Measurements from ENCODE around the gene KLK2.

The KLK2 gene

DNA sequence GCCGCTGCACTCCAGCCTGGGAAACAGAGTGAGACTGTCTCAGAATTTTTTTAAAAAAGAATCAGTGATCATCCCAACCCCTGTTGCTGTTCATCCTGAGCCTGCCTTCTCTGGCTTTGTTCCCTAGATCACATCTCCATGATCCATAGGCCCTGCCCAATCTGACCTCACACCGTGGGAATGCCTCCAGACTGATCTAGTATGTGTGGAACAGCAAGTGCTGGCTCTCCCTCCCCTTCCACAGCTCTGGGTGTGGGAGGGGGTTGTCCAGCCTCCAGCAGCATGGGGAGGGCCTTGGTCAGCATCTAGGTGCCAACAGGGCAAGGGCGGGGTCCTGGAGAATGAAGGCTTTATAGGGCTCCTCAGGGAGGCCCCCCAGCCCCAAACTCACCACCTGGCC lies at the start of gene KLK2:
TSS of gene KLK2 (plus strand) at position 384 of the 400 bp plus-strand sequence. CDS start 35 bp downstream, outside the sequence.
- DNase-seq: no peak

DNA sequence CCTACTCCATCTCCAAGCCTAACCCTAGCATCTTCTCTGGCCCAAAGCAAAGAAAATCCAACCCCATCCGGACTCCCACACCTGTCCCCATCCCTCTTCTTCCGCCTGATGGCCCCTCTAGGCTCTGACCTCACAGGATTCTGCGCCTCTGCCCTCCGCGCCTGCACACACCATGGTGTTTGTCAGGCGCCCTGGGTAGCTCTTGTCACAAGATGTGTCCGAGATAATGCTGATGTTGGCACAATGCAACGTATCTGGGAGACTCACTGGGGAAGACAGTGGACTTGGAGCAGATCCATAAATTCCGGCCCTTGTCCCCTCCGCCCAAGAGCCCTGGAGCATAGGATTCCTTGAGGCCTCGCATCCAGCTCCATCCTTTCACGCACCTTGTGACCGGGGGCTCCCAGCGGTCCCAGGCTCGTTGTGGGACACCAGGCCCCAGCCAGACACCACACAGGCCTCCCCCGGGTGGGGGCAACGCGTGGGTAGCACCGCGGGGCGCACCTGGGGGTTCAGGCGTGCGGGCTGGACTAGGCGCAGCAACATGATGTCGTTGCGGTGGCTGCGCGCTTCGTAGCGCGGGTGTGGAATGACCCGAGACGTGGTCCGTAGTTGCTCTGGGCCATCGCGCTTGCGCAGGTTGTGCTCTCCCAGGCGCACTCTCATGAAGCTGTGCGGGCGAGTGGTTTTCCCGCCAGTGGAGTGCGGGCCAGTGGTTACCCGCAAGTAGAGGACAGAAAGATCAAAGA lies 46.6 kb upstream of the KLK2 start:
- no peak for DNase-seq

DNA sequence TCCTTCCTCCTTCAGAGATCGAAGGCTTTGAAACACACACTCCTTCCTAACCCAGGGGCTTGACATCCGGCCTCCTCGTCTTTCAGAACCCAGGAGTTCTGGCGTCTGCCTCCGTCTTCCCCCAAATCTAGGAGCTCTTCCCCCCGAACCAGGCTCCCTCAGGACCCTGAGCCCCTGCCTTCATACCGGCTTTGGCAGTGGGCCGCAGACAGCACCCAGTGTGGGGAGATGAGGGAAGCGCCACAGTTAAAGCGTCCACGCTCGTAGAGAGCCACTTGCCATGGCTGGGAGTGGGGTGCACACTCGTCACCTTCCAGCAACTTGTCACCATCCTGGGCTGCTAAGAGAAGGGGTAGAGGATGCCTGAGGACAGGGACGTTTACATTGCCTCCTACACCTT lies 45.8 kb upstream of the KLK2 start:
- no peak for DNase-seq

DNA sequence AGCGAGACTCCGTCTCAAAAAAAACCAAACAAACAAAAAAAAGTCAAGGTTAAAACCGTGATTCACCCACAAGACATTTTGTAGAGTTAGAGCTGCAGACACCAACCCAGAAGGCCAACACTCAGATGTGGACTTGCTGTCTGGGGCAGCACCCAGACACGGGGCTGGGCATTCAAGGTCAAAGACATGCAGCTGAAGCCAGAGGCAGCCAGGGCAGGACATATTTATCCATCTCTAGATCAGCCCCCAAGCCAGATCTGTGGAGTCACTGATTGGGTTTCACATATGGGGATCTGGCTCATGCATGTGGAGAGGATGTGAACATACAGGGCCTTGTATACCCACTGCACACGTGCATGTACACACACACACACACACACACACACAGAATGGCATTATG lies 43.4 kb upstream of the KLK2 start:
- no peak for DNase-seq

DNA sequence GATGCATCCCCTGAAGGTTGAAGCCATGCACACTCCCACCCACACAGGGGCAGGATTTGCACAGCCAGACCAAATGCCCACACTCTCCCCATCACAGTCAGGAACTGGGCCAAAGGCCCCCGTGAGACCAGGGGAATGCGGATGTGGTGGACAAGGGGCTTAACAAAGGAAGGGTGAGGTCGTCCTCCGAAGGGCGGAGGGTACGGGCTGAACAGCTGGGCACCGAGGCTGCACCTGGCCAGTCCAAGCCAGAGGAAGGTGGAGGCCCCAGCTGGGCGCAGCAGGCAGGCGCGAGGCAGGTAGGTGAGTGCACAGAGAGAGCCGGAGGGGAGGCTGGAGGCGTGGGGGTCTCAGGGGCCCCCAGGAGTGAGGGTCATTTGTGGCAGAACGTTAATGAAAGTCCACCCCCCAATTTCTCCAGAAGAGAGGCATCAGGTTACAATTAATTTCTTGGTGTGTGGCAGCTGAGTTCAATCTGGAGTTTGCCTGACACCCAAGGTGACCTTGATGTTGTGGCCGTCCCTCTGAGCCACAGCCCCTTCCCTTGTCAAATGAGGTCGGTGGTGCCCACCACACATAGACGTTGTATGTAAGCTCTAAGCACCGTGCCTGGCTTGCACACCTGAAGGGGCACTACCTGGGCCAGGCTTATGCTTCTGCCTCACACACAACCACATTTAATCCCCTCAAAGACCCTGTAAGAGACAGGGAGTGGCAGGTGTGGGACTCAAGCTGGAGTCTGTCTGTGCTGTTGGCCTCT lies 42.8 kb upstream of the KLK2 start:
- no peak for DNase-seq

DNA sequence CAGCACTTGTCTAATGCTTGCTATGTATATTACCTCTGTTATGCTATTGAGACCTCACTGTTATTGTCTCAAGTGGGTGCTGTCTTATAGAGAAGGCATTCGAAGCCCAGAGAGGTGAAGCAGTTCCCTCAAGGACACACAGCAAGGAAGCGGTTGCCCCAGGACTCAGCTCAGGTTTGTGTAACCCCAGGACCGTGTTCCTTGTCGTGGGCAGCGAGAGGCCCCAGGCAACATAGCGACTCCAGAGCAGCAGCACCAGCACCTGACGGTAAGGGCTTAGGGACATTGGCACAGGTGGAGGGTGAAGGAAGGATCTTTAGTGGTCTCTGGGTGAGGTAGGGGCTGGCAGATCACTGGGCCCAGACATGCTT lies 42.2 kb upstream of the KLK2 start:
- DNase-seq: no peak

DNA sequence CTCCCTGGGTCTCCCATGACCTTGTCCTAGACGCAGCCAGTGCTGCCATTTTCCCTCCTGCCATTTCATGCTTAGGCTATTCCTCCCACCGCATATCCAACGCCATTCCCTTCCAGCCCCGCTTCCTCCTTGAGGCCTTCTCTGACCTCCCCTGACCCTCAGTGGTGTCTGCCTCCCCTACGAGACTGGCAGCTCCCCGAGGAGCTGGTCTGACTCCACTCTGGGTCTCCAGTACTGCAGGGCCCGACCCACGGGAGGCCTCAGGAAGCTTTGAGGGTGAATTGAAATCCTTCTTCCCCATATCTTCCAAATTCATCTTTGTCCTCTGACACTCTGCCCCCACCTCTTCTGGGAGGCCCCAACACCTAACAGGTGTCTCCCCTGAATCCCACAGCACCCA lies 40.6 kb upstream of the KLK2 start:
- DNase-seq: no peak

DNA sequence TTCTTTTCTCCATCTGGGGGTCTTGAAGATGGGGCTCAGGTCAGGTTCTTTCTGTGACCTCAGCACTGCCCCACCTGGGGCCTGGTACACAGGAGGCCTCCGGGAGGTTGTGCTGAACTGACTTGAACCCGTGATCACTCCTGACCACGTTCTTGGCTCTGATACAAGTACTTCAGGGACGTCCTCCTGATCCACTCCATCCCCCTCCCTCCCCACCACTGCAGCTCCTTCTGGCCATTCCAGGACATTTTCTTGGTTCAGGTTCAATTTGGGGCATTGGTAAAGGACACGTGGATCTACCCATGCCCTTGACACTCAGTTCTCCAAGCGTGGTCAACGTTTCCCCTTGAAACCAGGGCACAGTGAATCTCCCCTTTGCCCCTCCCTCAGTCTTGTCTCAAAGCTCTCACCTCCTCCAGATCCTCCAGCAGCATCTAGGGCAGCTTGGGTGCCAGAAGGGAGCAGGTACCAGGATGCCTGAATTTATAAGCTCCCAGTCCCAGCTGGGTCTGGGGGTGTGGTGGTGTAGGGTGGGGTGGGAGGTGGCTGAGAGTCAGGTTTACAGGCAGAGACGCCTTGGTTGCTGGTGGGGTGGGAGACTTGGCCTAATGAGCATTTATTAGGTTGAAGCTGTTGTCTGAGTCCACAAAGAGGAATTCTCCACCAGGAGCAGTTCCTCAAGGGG lies 40.0 kb upstream of the KLK2 start, which contains the start of gene KLK15:
TSS of gene KLK15 (minus strand) at position 458 of the 685 bp plus-strand sequence. CDS start 2,082 bp downstream, outside the sequence.
- no peak for DNase-seq

DNA sequence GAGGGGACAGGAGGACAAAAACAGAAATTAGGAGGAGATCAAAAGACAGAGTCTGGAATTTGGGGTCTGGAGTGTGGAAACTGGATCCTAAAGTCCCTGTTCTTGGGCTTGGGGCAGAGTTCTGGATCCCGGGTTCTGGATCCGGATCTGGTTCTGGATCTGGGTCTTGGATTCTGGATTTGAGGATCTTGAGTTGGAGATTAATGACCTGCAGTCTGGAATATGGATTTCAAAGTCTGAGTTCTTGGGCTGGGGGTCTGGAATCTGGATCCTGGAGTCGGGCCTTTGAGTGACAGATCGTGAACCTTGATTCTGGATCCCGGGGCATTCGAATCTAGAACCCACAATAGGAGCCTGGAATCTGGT lies 39.5 kb upstream of the KLK2 start:
- DNase-seq: no peak

DNA sequence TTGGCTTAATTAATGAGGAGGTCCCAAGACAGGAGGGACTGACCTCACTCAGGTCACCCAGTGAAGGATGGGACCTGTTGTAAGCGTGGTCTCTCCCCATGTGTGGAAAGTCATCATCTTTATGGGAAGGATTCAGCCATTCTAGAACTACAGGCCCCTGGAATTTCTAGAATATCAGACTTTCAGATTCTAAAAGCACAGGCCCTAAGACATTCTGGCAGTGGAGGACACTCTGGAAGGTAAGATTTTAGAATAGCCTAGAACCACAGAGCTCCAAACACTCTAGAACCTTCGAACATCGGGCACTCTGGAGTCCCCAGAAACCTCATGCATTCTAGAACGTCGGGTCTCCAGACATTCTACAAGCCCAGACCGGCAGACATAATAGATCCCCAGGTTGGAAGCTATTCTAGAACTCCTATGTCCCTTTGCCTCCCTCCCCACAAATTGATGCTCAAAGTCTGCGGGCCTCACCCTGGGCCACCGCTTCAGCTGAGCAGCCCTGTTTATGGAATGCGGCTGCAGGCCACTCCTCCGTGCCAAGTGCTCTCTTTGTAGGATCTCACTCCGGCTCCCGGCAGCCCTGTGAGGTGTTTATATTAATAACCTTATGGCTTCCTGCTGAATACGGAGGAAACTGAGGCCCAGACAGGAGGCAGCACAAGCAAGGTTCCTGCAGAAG lies 38.0 kb upstream of the KLK2 start:
- DNase-seq: no peak

DNA sequence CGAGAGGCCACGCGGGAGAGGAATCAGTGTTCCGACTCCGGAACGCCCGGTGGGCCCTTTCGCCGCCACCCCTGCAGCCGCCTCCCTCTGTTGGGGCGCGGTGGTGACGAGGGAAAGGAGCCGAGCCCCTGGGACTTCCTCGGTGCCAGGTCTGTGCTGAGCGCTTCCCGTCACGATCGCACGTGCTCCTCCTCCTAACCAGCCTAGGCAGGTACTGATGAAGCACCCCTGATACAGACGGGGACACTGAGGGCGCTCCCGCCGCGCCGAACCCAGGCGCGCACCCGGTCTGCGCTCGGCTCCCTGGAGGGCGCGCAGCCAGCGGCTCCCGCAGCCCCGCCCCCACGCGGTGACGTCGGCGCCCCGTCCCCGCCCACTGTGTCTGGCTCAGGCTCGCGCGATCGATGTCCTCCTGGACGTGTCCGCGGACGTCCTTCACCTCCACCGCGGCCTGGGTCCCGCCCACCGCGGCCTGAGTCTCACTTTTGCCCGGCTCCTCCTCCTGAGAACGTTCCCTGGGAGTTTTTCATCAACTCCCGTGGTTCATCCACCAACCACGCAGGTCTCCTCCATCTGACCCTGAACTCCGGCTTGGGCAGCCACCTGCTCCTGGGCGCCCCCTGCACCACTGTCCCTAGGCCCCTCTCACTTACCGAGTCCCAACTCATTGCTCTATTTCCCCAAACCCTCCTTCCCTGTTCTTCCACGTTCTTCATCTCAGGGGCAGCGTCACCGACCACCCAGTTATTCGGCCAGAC lies 37.3 kb upstream of the KLK2 start:
- DNase-seq: no peak

DNA sequence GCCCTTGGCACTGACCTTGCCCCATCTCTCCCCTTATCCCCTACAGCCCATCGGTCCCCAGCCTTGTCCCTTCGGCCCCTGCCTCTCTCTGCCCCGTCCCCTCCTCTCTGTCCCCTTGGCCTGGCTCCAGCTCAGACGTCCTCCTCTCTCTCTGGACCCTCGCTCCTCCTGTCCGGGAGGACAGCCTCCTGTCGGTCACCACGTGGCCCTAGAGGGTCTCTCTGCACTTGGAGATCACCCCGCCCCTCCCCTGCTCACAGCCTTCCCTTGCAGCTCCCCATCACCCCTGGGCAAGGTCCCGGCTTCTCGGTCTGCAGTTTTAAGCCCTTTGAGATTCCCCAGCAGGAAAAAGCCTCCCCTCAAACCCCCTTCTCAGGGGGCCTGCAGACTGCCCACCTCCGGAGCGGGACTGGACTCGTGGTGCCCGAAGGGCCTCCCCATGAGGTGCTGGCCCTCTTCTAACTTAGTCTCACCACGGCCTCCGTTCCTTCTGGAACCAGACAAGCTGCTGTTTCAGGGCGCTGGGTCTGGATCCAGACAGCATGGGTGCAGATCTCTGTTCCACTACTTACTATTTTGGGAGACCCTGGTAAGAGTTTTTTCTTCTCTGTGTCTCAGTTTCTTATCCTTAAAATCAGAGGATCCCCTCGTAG lies 36.6 kb upstream of the KLK2 start:
- no peak for DNase-seq

DNA sequence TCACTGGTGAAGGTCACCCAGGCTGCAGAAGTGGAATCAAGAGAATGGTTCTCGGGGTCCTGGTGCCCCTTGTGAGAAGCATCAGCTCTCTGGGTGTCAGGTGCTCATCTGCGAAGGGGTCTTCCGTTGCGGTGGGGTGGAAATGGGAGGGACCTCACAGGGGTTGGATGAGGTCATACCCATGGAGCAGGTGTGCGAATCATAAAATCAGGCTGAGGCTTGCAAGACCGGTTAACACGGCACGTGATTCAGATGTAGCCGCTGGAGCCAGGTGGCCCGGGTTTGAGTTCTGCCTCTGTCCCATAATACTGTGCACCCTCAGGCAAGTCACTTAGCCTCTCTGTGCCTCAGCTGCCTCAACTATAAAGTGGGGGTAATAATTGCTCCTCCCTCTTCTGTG lies 35.9 kb upstream of the KLK2 start:
- no peak for DNase-seq

DNA sequence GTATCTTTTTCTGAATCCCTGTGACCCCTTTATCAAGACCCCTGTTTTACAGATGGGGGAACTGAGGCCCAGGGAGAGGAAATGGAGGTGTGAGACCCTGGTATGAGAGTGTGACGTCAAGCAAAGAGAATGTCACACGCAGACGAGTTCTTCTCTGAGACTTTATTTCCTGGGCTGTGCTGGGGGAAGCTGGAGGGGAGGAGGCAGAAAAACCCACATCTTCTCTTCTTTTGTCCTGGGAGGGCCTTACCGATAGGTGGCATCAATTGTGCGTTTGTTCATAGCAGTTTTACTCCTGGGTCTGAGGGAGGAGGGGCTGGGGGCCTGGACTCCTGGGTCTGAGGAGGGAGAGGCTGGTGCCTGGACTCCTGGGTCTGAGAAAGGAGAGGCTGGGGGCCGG lies 35.0 kb upstream of the KLK2 start:
- DNase-seq: no peak

DNA sequence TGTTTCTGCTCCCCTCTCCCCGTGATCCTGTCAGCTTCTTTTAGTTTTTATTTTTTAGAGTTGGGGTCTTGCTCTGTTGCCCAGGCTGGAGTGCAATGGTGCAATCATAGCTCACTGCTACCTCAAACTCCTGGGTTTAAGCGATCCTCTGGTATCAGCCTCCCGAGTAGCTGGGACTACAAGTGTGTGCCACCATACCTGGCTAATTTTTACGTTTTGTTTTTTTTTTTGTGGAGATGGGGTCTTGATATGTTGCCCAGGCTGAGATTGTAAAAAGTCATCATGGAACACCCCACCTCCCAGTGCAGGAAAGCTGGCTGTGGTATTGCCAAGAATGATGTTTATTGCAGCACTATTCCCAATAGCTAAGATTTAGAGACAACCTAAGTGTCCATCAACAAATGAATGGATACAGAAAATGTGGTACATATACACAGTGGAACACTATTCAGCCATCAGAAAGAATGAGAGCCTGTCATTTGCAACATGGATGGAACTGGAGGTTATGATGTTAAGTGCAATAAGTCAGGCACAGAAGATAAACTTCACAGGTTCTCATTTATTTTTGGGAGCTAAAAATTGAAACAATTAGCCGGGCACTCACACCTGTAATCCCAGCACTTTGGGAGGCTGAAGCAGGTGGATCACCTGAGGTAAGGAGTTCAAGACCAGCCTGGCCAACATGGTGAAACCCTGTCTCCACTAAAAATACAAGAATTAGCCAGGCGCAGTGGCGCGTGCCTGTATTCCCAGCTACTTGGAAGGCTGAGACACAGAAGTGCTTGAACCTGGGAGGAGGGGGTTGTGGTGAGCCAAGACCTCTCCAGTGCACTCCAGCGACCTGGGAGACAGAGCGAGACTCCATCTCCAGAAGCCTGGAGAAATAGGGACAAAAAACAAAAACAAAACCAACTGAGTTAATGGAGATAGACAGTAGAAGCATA lies 33.3 kb upstream of the KLK2 start:
- no peak for DNase-seq

DNA sequence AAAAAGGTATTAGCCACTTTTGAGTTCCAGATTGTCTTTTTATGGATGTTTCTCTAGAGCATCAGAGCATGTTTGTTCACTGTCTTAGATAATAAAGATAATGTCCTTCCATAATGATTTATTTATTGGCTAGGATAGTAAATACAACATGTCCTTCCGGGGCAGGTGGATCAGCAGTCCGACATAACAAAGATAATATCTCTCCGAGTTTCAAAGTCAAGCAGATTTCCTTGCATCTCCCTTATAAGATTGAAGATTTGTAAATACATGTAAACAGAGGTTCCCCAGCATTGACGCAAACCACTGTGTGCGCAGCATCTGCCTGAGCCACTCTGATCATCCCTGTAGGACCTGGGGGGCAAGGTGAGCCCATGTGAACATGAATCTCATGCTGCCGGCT lies 31.1 kb upstream of the KLK2 start:
- no peak for DNase-seq

DNA sequence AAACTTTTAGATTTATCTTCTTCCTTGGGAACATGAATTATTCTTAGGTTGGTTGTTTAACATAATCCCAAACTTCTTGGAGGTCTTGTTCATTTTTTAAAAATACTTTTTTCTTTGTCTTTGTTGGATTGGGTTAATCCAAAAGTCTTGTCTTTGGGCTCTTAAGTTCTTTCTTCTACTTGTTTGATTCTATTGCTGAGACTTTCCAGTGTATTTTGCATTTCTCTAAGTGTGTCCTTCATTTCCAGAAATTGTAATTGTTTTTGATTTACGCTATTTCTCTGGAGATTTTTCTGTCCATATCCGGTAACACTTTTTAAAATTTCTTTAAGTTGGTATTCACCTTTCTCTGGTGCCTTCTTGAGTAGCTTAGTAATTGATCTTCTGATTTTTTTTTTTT lies 30.0 kb upstream of the KLK2 start:
- no peak for DNase-seq

DNA sequence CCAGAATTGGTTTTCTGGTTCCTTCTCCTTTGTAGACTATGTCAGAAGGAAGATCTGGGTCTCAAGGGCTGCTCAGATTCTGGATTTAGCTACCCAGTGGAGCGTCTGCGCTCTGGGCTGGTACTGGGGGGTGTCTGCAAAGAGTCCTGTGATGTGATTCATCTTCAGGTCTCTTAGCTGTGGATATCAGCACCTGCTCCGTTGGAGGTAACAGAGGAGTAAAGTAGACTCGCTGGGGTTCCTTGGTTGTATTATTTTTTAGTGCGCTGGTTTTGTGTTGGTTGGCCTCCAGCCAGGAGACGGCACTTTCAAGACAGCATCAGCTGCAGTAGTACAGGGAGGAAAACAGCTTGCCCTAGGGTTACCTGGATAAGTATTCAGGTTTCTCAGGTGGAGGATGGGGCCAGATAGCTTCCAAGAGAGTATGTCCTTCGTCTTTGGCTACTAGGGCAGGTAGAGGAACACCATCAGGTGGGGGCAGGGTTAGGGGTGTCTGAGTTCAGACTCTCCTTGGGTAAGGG lies 29.5 kb upstream of the KLK2 start:
- no peak for DNase-seq

DNA sequence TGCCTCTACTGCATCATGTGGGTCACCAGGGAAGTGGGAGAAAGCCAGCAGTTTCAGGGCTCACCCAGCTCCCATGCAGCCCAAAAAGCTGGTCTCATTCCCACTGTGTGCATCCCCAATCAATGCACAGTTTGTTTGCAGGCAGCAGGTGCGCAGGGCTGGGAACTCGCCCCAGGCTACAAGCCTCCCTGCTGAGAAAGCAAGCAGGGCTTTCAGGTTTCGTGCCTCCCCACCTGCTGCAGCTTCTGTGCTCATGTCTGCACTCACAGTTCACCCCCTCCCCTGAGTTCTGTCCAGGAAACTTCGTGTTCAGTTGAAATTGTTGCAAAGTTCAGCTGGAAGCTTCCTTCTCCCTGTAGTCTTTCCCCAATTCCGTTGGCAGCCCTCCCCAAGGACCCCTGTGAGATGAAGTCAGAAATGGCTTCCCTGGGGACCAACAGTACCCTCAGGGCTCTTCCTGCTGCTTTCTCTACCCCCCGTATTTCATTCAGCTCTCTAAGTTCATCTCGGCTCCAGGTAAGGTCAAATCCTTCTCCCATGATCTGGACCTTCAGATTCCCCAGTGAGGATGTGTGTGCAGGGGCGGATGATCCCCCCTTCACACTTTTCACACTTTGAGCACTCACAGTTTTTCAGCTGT lies 28.8 kb upstream of the KLK2 start:
- DNase-seq: no peak

DNA sequence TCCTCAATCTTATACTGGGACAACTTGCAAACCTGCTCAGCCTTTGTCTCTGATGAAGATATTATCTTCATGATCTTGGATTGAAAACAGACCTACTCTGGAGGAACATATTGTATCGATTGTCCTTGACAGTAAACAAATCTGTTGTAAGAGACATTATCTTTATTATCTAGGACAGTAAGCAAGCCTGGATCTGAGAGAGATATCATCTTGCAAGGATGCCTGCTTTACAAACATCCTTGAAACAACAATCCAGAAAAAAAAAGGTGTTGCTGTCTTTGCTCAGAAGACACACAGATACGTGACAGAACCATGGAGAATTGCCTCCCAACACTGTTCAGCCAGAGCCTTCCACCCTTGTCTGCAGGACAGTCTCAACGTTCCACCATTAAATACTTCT lies 22.5 kb upstream of the KLK2 start:
- DNase-seq: no peak
